Liver (tissue), 9 donors: Measurements from ENCODE around the gene EVA1C. TPM values are rescaled to one million over a fixed set of nuclear protein-coding genes. Genes with fewer than 3 reads are reported as not detected.

ENCODE experiments used
- DNase-seq: peaks from one replicate; pipeline ENCODE4 v3.0.0-alpha.2; 2017; ENCODE audit warnings: low spot score
- H3K27ac ChIP-seq, 2 donors: one replicate each; pipeline ENCODE4 v1.7.0; 2013; ENCODE audit warnings: inconsistent platforms in 2 of 2, low read length in 2 of 2, control low read depth in 1 of 2, low read depth in 1 of 2, mild to moderate bottlenecking in 1 of 2
- H3K27me3 ChIP-seq, 4 donors: one replicate each; pipeline versions ENCODE4 v1.6.1 to v1.7.0; 2013; ENCODE audit warnings: low read length in 3 of 4, inconsistent platforms in 1 of 4, mild to moderate bottlenecking in 1 of 4, moderate library complexity in 1 of 4; ENCODE audit not compliant: control insufficient read depth in 4 of 4, insufficient read depth in 4 of 4
- H3K36me3 ChIP-seq, 4 donors: one replicate each; pipeline versions ENCODE4 v1.6.1 to v1.7.0; 2013; ENCODE audit warnings: low read length in 3 of 4, mild to moderate bottlenecking in 3 of 4, low read depth in 1 of 4, moderate library complexity in 1 of 4; ENCODE audit not compliant: control insufficient read depth in 4 of 4, insufficient read depth in 3 of 4
- H3K4me1 ChIP-seq, 4 donors: one replicate each; pipeline versions ENCODE4 v1.6.1 to v1.7.0; 2013; ENCODE audit warnings: low read length in 3 of 4, mild to moderate bottlenecking in 3 of 4, moderate library complexity in 1 of 4; ENCODE audit not compliant: control insufficient read depth in 4 of 4, insufficient read depth in 4 of 4
- H3K4me3 ChIP-seq, 3 donors: one replicate each; pipeline versions ENCODE4 v1.6.1 to v1.7.0; 2013; ENCODE audit warnings: low read length in 3 of 3, control low read depth in 1 of 3, low read depth in 1 of 3, mild to moderate bottlenecking in 1 of 3
- H3K9ac ChIP-seq, 2 donors: one replicate each; pipeline ENCODE4 v1.7.0; 2013; ENCODE audit warnings: low read length in 2 of 2, mild to moderate bottlenecking in 2 of 2, moderate library complexity in 2 of 2, control low read depth in 1 of 2, low read depth in 1 of 2
- H3K9me3 ChIP-seq, 4 donors: one replicate each; pipeline versions ENCODE4 v1.6.1 to v1.7.0; 2013; ENCODE audit warnings: low read length in 3 of 4; ENCODE audit not compliant: control insufficient read depth in 4 of 4
- EGR1 ChIP-seq, 2 donors: IDR thresholded peaks; 2 replicates each; pipeline ENCODE4 v1.6.1; 2016 to 2018; ENCODE audit warnings: antibody characterized with exemption in 2 of 2, low read depth in 2 of 2
- FOXA1 ChIP-seq: IDR thresholded peaks from 2 replicates; pipeline ENCODE4 v1.6.1; 2016; ENCODE audit warnings: antibody characterized with exemption
- FOXA2 ChIP-seq: IDR thresholded peaks from 2 replicates; pipeline ENCODE4 v1.6.1; 2016; ENCODE audit warnings: antibody characterized with exemption
- GABPA ChIP-seq, 2 donors: IDR thresholded peaks in 1 of 2; conservative IDR thresholded peaks in 1 of 2; 2 replicates each; pipeline ENCODE4 v1.6.1; 2016; ENCODE audit warnings: antibody characterized with exemption in 2 of 2, mild to moderate bottlenecking in 1 of 2, moderate library complexity in 1 of 2
- HNF4A ChIP-seq, 2 donors: conservative IDR thresholded peaks; 2 replicates each; pipeline ENCODE4 v1.6.1; 2016; ENCODE audit warnings: antibody characterized with exemption in 2 of 2, mild to moderate bottlenecking in 2 of 2
- HNF4G ChIP-seq: IDR thresholded peaks from 2 replicates; pipeline ENCODE4 v1.6.1; 2016; ENCODE audit warnings: antibody characterized with exemption
- JUND ChIP-seq, 2 donors: IDR thresholded peaks; 2 replicates each; pipeline ENCODE4 v1.6.1; 2016; ENCODE audit warnings: antibody characterized with exemption in 2 of 2
- NR2F2 ChIP-seq: IDR thresholded peaks from 2 replicates; pipeline ENCODE4 v1.6.1; 2016; ENCODE audit warnings: antibody characterized with exemption
- RAD21 ChIP-seq, 2 donors: IDR thresholded peaks; 2 replicates each; pipeline ENCODE4 v1.6.1; 2016; ENCODE audit warnings: antibody characterized with exemption in 2 of 2, mild to moderate bottlenecking in 2 of 2
- SP1 ChIP-seq: IDR thresholded peaks from 2 replicates; pipeline ENCODE4 v1.6.1; 2018; ENCODE audit warnings: antibody characterized with exemption, mild to moderate bottlenecking
- TAF1 ChIP-seq: conservative IDR thresholded peaks from 2 replicates; pipeline ENCODE4 v1.6.1; 2016; ENCODE audit warnings: antibody characterized with exemption, mild to moderate bottlenecking
- YY1 ChIP-seq: IDR thresholded peaks from 2 replicates; pipeline ENCODE4 v1.6.1; 2016; ENCODE audit warnings: antibody characterized with exemption, mild to moderate bottlenecking
- WGBS: extraction: QIAGEN DNeasy Blood & Tissue Kit; methylation state at CpG from one replicate; pipeline ENCODE4 v1.1.7; 2013; 5-methylcytosine and 5-hydroxymethylcytosine counted together
- polyA plus RNA-seq, 2 donors: library from polyadenylated mRNA; stranded (reverse) in 1 of 2; unstranded in 1 of 2; fragments of 200-250 nt in 1 of 2; fragments of >200 nt in 1 of 2; fragmentation: Nextera tagmentation in 1 of 2; extraction: Ambion mirVana in 1 of 2; gene quantifications; one replicate each; pipeline versions ENCODE4 v1.2.1 to v1.2.3, GENCODE V29; 2013 to 2015
- total RNA-seq, 2 donors: library from RNA; depleted of rRNA; stranded (reverse); fragments of >200 nt; gene quantifications; one replicate each; pipeline ENCODE4 v1.2.3, GENCODE V29; 2014
- TF ChIP-seq, protein P1 (sequence below): fragments of 150-350 bp; IDR thresholded peaks from 2 replicates; pipeline ENCODE4 v1.5.1; 2017; ENCODE audit warnings: improper control_type of control experiment, low read depth, low read length; ENCODE audit not compliant: missing input control
- TF ChIP-seq, protein P2 (sequence below): IDR thresholded peaks from 2 replicates; pipeline ENCODE4 v1.6.1; 2016; ENCODE audit warnings: antibody characterized with exemption, mild to moderate bottlenecking
- TF ChIP-seq, protein P3 (sequence below): IDR thresholded peaks from 2 replicates; pipeline ENCODE4 v1.6.1; 2016; ENCODE audit warnings: antibody characterized with exemption
- TF ChIP-seq, protein P4 (sequence below): IDR thresholded peaks from 2 replicates; pipeline ENCODE4 v1.6.1; 2016; ENCODE audit warnings: antibody characterized with exemption
- donor health status: healthy.
- donor health status: healthy.
- donor health status: healthy.
- donor health status: healthy.
- donor health status: healthy.

EVA1C gene
- total and polyA plus RNA-seq, 4 donors = 0.47 to 3.3 (median 2.4) TPM

DNA sequence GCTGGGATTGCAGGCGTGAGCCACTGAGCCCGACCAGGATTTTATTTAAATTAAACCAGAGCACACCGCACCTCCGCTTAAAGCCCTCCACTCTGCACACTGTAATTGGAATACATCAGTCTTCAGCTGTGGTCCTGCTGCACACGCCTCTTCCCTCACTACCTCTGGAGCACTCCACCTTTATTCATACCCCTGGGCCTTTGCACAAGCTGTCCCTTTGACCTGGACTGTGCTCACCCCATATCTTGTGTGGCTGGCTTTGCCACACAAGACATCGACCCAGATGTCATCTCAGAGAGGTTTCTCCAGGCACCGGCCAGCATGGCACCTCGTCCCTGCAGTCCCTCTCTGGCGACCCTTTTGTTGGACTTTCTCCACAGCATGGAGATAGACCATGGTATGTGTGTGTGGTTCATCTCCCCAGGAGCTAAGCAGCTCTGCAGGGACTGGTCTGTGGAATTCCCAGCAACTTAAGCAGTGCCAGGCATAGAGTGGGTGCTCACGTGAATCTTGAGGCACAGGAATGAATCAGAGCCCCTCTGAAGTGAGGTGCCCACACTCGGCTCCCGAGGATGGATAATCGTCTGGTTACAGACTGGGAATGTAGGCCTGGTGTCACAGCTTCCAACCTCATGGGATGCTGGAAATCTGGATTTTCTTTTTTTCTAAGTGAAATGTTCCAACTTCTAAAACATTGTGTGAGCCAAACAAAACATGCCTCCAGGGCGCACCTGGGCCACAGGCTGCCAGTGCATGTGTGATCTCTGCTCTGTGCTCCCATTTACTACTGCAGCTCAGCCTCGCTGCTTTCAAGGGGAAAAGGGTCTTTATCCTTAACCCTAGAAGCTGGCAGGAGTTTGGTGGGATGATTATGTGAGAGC lies 61.9 kb downstream of the EVA1C start:
- Histone ChIP-seq H3K4me1 (peaks cover 0 to 4% (median 3%) of the 10 kb centered on the region in 4 donors), H3K9me3 (no peaks in the 10 kb centered on the region), H3K4me3 (no peak overlapping the region), H3K9ac (no peak overlapping the region), H3K27me3 (no peaks in the 10 kb centered on the region), H3K27ac (no peak overlapping the region), H3K36me3 (no peaks in the 10 kb centered on the region)
- WGBS = 92% methylated on average over 15 of the region's 15 CpGs
- no peak for DNase-seq
- TF ChIP-seq FOXA2 = no peak
- no peak for TF ChIP-seq YY1
- no peak for TF ChIP-seq RAD21 (IDR thresholded peaks at IDR 0.05)
- no peak for TF ChIP-seq FOXA1
- TF ChIP-seq JUND (IDR thresholded peaks at IDR 0.05) = no peak
- no peak for TF ChIP-seq GABPA (IDR thresholded peaks at IDR 0.05 in 1 of 2, conservative IDR thresholded peaks at IDR 0.05 in 1 of 2)
- TF ChIP-seq NR2F2 = no peak
- TF ChIP-seq, protein P1, sequence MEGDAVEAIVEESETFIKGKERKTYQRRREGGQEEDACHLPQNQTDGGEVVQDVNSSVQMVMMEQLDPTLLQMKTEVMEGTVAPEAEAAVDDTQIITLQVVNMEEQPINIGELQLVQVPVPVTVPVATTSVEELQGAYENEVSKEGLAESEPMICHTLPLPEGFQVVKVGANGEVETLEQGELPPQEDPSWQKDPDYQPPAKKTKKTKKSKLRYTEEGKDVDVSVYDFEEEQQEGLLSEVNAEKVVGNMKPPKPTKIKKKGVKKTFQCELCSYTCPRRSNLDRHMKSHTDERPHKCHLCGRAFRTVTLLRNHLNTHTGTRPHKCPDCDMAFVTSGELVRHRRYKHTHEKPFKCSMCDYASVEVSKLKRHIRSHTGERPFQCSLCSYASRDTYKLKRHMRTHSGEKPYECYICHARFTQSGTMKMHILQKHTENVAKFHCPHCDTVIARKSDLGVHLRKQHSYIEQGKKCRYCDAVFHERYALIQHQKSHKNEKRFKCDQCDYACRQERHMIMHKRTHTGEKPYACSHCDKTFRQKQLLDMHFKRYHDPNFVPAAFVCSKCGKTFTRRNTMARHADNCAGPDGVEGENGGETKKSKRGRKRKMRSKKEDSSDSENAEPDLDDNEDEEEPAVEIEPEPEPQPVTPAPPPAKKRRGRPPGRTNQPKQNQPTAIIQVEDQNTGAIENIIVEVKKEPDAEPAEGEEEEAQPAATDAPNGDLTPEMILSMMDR = no peak
- TF ChIP-seq TAF1 = no peak
- TF ChIP-seq, protein P2, sequence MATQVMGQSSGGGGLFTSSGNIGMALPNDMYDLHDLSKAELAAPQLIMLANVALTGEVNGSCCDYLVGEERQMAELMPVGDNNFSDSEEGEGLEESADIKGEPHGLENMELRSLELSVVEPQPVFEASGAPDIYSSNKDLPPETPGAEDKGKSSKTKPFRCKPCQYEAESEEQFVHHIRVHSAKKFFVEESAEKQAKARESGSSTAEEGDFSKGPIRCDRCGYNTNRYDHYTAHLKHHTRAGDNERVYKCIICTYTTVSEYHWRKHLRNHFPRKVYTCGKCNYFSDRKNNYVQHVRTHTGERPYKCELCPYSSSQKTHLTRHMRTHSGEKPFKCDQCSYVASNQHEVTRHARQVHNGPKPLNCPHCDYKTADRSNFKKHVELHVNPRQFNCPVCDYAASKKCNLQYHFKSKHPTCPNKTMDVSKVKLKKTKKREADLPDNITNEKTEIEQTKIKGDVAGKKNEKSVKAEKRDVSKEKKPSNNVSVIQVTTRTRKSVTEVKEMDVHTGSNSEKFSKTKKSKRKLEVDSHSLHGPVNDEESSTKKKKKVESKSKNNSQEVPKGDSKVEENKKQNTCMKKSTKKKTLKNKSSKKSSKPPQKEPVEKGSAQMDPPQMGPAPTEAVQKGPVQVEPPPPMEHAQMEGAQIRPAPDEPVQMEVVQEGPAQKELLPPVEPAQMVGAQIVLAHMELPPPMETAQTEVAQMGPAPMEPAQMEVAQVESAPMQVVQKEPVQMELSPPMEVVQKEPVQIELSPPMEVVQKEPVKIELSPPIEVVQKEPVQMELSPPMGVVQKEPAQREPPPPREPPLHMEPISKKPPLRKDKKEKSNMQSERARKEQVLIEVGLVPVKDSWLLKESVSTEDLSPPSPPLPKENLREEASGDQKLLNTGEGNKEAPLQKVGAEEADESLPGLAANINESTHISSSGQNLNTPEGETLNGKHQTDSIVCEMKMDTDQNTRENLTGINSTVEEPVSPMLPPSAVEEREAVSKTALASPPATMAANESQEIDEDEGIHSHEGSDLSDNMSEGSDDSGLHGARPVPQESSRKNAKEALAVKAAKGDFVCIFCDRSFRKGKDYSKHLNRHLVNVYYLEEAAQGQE = no peak
- TF ChIP-seq, protein P3, sequence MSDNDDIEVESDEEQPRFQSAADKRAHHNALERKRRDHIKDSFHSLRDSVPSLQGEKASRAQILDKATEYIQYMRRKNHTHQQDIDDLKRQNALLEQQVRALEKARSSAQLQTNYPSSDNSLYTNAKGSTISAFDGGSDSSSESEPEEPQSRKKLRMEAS = no peak
- TF ChIP-seq SP1 = no peak

DNA sequence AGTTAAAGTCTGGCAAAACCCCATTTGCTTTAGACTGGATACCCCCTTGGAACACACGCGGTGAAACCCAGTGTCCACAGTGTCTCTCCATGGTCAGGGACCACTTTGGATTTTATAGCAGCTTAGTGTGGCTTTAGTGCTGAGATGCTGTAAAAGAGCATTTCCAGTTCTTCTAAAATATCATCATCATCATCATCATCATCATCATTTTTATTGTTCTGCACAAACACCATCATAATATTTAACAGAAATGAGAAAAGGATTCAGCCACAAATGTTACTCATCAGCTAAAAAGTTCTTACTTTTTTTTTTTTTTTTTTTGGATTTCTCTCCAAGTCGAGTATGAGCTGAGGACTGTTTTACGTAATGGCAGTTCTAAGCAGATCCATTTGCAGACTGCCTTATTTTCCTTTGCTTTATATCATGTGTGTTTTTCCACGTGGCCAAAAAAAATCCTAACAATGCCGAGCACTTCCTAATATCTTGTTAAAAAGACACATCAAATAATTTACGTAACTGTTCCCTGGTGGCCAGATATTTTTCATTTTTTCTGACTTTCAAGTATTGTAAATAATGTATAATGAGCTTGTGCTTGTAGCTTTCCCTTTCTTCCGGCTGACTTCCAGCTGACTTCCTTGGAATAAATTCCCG lies 62.8 kb downstream of the EVA1C start:
- Histone ChIP-seq H3K9ac (no peak overlapping the region), H3K36me3 (no peaks in the 10 kb centered on the region), H3K27ac (no peak overlapping the region)

More for the DNA sequence above, 62.8 kb downstream of the EVA1C start:
- peaks cover 0 to 4% (median 3%) of the 10 kb centered on the region in 4 donors for H3K4me1 ChIP-seq
- no peaks in the 10 kb centered on the region for H3K27me3 ChIP-seq
- no peak for DNase-seq
- no peaks in the 10 kb centered on the region for H3K9me3 ChIP-seq
- no peak for TF ChIP-seq YY1
- TF ChIP-seq HNF4G = no peak
- TF ChIP-seq, protein P3 = no peak
- TF ChIP-seq TAF1 = no peak
- TF ChIP-seq, protein P2 = no peak
- no peak for TF ChIP-seq HNF4A (conservative IDR thresholded peaks at IDR 0.05)
- TF ChIP-seq RAD21 (IDR thresholded peaks at IDR 0.05) = no peak
- no peak for TF ChIP-seq JUND (IDR thresholded peaks at IDR 0.05)
- TF ChIP-seq FOXA2 = no peak
- TF ChIP-seq, protein P4, sequence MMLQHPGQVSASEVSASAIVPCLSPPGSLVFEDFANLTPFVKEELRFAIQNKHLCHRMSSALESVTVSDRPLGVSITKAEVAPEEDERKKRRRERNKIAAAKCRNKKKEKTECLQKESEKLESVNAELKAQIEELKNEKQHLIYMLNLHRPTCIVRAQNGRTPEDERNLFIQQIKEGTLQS = no peak
- no peak for TF ChIP-seq EGR1 (IDR thresholded peaks at IDR 0.05; ENCODE audit: low read depth in 2 of 2)
- TF ChIP-seq, protein P1 = no peak
- no peak for TF ChIP-seq GABPA (IDR thresholded peaks at IDR 0.05 in 1 of 2, conservative IDR thresholded peaks at IDR 0.05 in 1 of 2)
- WGBS = 64% methylated on average over 9 of the region's 9 CpGs
- H3K4me3 ChIP-seq = no peak overlapping the region
